BLaER1 (cell line): ENCODE measurements around the gene TMEM134.

Experiments used
- H3K27ac ChIP-seq: shearing (Covaris generic); formaldehyde crosslinking; 2 replicates; pipeline ENCODE4 v1.8.1; 2022
- H3K27me3 ChIP-seq: shearing (Covaris generic); formaldehyde crosslinking; 2 replicates; pipeline ENCODE4 v1.8.1; 2022
- H3K36me3 ChIP-seq: shearing (Covaris generic); formaldehyde crosslinking; 2 replicates; pipeline ENCODE4 v1.8.1; 2022
- H3K4me1 ChIP-seq: shearing (Covaris generic); formaldehyde crosslinking; 2 replicates; pipeline ENCODE4 v1.8.1; 2022
- H3K4me2 ChIP-seq: shearing (Covaris generic); formaldehyde crosslinking; 2 replicates; pipeline ENCODE4 v1.8.1; 2022
- H3K4me3 ChIP-seq: shearing (Covaris generic); formaldehyde crosslinking; 2 replicates; pipeline ENCODE4 v1.8.1; 2022
- H3K9ac ChIP-seq: shearing (Covaris generic); formaldehyde crosslinking; 2 replicates; pipeline ENCODE4 v1.8.1; 2022
- H3K9me3 ChIP-seq: shearing (Covaris generic); formaldehyde crosslinking; 2 replicates; pipeline ENCODE4 v1.8.1; 2022
- H4K20me1 ChIP-seq: shearing (Covaris generic); formaldehyde crosslinking; 2 replicates; pipeline ENCODE4 v1.8.1; 2022
- Cebpa-rat ChIP-seq: shearing (Covaris generic); IDR thresholded peaks from 2 replicates; pipeline ENCODE4 v1.8.1; 2022

Gene TMEM134

DNA sequence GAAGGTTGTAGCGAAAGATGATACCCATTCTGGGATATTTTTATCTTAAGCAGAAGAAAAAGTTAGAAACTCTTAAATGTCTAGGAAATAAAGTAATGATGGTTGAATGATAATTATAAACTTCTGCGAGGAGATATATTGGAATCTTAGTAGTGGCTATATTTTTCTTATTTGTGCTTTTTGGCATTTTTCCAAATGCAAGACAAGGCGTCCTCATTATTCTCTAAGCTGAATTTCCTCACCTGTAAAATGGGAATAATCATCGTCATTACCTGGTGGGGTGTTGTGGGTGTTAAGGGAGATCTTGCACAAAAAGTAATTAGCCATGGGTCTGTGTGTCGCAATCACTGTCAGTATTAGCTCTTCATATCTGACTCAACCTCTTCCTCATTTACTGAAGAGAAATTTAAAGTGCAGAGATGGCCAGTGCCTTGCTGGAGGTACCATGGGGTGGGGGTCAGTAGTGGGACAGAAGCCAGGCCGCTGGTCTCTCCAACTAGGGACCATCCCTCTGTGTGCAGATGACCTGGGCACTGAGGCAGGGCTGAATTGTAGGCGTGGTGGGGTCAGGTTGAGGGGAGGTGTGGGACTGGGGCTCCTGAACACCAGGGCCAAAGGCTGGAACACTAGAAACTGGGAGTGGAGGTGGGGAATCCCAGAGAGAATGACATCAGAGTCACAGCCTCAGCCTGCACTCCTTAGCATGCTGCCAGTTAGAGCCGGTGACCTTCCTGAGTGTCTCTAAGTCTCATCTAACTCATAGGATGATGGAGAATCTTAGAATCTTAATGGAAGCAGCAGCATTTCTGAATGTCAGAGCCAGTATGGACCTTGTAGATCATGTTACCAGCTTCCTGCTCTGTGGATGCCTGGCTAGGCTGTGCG is 32.0 kb upstream of the TMEM134 start:
- TF ChIP-seq Cebpa-rat: peak; percentile 81
- Histone ChIP-seq H3K9me3 (no peaks in the 10 kb centered on the region), H3K36me3 (peaks cover 63% of the 10 kb centered on the region), H3K9ac (no peak overlapping the region), H4K20me1 (peaks cover 42% of the 10 kb centered on the region), H3K4me3 (no peak overlapping the region), H3K4me2 (peak overlapping the region; percentile 28; the same call in 1 of the 2 replicates), H3K27me3 (peaks cover 9% of the 10 kb centered on the region; the same call in 1 of the 2 replicates), H3K27ac (no peak overlapping the region), H3K4me1 (peaks cover 43% of the 10 kb centered on the region)

DNA sequence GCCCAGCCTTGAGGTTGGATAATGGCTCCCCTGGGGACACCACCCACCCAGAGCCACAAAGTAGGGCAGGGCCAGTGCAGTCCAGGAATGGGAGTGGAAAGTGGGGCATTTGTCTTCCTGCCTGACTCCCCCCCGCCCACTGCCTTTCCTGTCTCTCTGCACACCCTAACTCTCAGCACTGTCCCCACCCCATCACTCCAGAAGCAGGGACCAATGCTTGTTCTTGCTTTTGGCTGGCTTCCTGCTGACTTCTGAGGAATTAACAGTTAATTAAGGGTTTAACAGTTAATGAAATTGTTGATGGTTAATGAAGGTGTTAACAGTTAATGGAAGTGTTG is 31.4 kb upstream of the TMEM134 start:
- Histone ChIP-seq H3K27me3 (peaks cover 9% of the 10 kb centered on the region; the same call in 1 of the 2 replicates), H3K27ac (no peak overlapping the region), H3K9me3 (no peaks in the 10 kb centered on the region), H3K4me1 (peaks cover 37% of the 10 kb centered on the region), H3K9ac (no peak overlapping the region), H3K4me2 (peak overlapping the region; percentile 28; the same call in 1 of the 2 replicates), H3K4me3 (no peak overlapping the region), H4K20me1 (peaks cover 38% of the 10 kb centered on the region), H3K36me3 (peaks cover 70% of the 10 kb centered on the region)
- TF ChIP-seq Cebpa-rat: no peak

- Histone ChIP-seq H3K27ac (no peak overlapping the region), H3K4me1 (peaks cover 34% of the 10 kb centered on the region), H4K20me1 (peaks cover 34% of the 10 kb centered on the region), H3K4me3 (no peak overlapping the region), H3K4me2 (peak overlapping the region; percentile 28; the same call in 1 of the 2 replicates), H3K9me3 (no peaks in the 10 kb centered on the region), H3K36me3 (peaks cover 75% of the 10 kb centered on the region), H3K27me3 (peaks cover 9% of the 10 kb centered on the region; the same call in 1 of the 2 replicates), H3K9ac (no peak overlapping the region)
- no peak for TF ChIP-seq Cebpa-rat
These were observed 30.9 kb upstream of the TMEM134 start for GRCh38 chr11:67499808-67500483.

DNA sequence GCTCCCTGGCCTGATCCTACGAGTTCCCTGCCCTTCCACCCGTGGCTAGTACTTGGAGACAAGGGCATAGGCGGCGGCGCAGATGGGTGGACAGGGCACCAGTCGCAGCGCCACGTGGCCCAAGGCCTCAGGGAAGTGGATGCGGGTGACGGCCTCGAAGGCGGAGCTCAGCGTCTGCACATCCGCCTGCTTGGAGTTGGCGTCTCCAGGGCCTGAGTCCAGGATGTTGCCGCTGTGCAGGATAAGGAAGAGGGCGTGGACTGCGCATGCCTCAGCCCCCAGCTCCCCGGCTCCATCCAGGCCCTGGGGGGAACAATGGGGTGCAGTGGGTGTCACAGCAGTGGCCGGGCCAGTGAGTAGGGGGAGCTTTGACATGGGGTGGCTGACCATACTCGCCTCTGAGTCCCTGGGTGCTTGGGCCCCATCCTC is 29.5 kb upstream of the TMEM134 start:
- H3K36me3 ChIP-seq: peaks cover 85% of the 10 kb centered on the region
- peaks cover 5% of the 10 kb centered on the region; the same call in 1 of the 2 replicates for H3K27me3 ChIP-seq
- no peak overlapping the region for H3K4me2 ChIP-seq
- no peaks in the 10 kb centered on the region for H3K9me3 ChIP-seq
- H4K20me1 ChIP-seq: peaks cover 20% of the 10 kb centered on the region
- H3K4me3 ChIP-seq: no peak overlapping the region
- H3K9ac ChIP-seq: no peak overlapping the region
- TF ChIP-seq Cebpa-rat: no peak
- H3K4me1 ChIP-seq: peaks cover 28% of the 10 kb centered on the region
- no peak overlapping the region for H3K27ac ChIP-seq

DNA sequence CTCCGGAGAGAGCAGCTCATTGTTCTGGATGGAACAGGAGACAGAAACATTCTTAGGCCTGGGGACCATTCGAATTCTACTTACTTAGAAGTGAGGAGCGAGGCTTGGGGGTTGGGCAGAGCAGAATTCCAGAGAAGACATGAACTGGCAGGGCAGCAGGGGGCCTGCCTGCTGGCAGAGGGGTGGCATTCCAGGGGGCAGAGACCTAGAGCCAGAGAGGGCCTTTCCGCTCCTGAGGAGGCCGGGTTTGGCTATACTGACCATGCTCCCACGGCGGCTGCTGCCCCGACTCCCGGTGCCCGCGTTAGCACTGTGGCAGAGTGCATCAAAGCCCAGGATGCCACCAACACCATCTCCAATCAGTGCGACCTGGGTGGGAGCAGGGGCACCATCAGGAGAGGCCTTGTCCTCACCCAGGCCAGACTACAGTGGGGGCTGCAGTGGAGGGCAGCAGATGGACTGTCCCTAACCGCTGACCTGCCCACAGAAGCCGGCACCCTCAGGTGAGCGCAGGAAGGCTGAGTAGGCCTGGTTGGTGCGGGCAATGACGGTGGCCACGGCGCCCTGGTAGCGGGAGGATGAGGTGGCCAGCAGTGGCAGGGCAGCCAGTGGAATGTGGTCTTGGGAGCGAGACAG is 28.7 kb upstream of the TMEM134 start:
- Histone ChIP-seq H3K36me3 (peaks cover 87% of the 10 kb centered on the region), H4K20me1 (peaks cover 14% of the 10 kb centered on the region), H3K4me1 (peaks cover 21% of the 10 kb centered on the region), H3K9me3 (no peaks in the 10 kb centered on the region), H3K27ac (no peak overlapping the region), H3K9ac (no peak overlapping the region), H3K4me2 (no peak overlapping the region), H3K27me3 (no peaks in the 10 kb centered on the region), H3K4me3 (no peak overlapping the region)
- no peak for TF ChIP-seq Cebpa-rat

DNA sequence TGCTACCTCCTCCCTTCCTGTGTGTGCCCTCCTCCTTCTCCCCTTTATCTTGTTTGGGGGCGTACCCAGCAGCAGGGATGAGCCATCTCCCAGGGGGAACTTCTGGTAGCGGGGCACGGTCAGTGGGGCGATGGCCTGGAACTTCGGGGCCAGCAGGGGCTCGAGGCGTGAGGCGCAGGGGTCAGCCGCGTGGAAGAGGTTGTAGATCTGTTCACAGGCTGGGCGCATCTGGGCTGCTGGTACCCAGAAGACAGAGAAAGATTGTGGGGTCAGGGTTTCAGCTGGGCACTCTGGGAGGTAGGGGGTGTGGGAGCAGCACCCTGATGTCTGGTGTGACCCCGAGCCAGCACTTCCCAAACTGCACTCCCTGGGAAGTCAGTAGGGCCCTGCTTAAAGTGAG is 27.1 kb upstream of the TMEM134 start:
- H3K4me1 ChIP-seq: peaks cover 11% of the 10 kb centered on the region
- peaks cover 19% of the 10 kb centered on the region for H4K20me1 ChIP-seq
- H3K9me3 ChIP-seq: no peaks in the 10 kb centered on the region
- no peak overlapping the region for H3K4me3 ChIP-seq
- H3K27ac ChIP-seq: no peak overlapping the region
- TF ChIP-seq Cebpa-rat: no peak
- H3K4me2 ChIP-seq: no peak overlapping the region
- H3K9ac ChIP-seq: no peak overlapping the region
- no peaks in the 10 kb centered on the region for H3K27me3 ChIP-seq
- peaks cover 87% of the 10 kb centered on the region for H3K36me3 ChIP-seq

DNA sequence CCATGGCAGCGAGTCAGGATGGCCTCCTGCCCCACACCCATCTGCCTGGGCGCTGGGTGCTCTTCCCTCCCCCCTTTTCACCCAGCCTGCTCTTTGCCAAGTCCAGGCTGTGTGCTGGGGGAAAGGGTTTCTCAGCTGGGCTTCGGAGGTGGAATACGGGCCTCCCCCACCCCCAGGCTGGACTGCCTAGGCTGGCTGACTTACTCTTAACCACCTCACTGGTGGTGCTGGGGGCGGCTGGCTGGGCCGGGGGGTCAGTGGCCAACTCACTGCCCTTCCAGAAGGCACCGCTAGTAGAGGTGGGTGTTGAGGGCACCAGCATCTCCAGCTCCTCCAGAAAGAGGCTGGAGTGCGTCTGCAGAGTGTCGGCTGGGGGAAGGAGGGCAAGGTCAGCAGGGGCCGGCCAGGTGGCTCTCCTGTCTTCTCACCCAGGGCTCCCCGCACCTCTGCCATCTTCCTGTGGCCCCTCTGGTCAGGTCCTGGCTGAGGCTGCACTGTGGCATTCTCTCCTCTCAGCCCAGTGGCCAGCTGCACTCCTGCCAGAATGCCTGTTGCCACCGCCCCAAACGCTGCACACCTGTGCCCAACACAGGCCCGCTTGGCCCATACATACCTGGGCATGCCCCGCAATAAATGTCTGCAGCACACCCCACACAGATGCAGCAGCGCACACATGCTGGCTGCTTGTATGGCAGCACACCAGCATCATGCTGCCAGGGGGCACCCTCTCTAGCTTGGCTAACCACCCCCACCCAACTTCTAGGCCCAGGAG is 26.4 kb upstream of the TMEM134 start:
- Histone ChIP-seq H3K9ac (no peak overlapping the region), H3K27me3 (no peaks in the 10 kb centered on the region), H4K20me1 (peaks cover 25% of the 10 kb centered on the region), H3K9me3 (no peaks in the 10 kb centered on the region), H3K4me2 (no peak overlapping the region), H3K27ac (no peak overlapping the region), H3K4me3 (no peak overlapping the region), H3K36me3 (peaks cover 91% of the 10 kb centered on the region), H3K4me1 (peaks cover 4% of the 10 kb centered on the region)
- TF ChIP-seq Cebpa-rat: no peak

- Histone ChIP-seq H3K9ac (no peak overlapping the region), H3K4me3 (no peak overlapping the region), H3K4me1 (no peaks in the 10 kb centered on the region), H3K27me3 (no peaks in the 10 kb centered on the region), H3K27ac (no peak overlapping the region), H4K20me1 (peaks cover 34% of the 10 kb centered on the region), H3K36me3 (peaks cover 91% of the 10 kb centered on the region), H3K9me3 (no peaks in the 10 kb centered on the region), H3K4me2 (no peak overlapping the region)
- no peak for TF ChIP-seq Cebpa-rat
These were observed 25.6 kb upstream of the TMEM134 start for GRCh38 chr11:67494371-67495233.
